Prostate gland (tissue), 2 donors: ENCODE results near the gene AKAP8L. TPM values are rescaled to one million over a fixed set of nuclear protein-coding genes. Genes with fewer than 3 reads are reported as not detected.

ENCODE experiments used
- DNase-seq: peaks from one replicate; pipeline ENCODE4 v3.0.0-alpha.2; 2019; ENCODE audit warnings: low spot score
- H3K27ac ChIP-seq, 2 donors: fragments of 200-600 bp; sonication (generic); 2 replicates each; pipeline ENCODE4 v1.5.1; 2017 to 2019
- H3K27me3 ChIP-seq: fragments of 200-600 bp; sonication (generic); replicated peaks from 2 replicates; pipeline ENCODE4 v1.5.1; 2019; ENCODE audit not compliant: insufficient read depth
- H3K36me3 ChIP-seq, 2 donors: fragments of 200-600 bp; sonication (generic); 1 replicate in 1 of 2; 2 replicates in 1 of 2; pipeline versions ENCODE4 v1.5.1 to v1.8.1; 2017 to 2019
- H3K4me1 ChIP-seq: fragments of 200-600 bp; sonication (generic); replicated peaks from 2 replicates; pipeline ENCODE4 v1.5.1; 2019
- H3K4me3 ChIP-seq, 2 donors: fragments of 200-600 bp; sonication (generic); 2 replicates each; pipeline ENCODE4 v1.5.1; 2017 to 2019
- H3K9me3 ChIP-seq: fragments of 200-600 bp; sonication (generic); 2 replicates; pipeline ENCODE4 v1.5.1; 2017
- POLR2A ChIP-seq: fragments of 450-650 bp; IDR thresholded peaks from one replicate; pipeline ENCODE4 v1.6.1; 2016; ENCODE audit warnings: antibody characterized with exemption, mild to moderate bottlenecking
- POLR2AphosphoS5 ChIP-seq: sonication (generic); formaldehyde crosslinking; IDR thresholded peaks from one replicate; pipeline ENCODE4 v1.6.1; 2017; ENCODE audit warnings: antibody characterized with exemption
- WGBS: methylation state at CpG from one replicate; pipeline ENCODE4 v1.1.5; 2018; 5-methylcytosine and 5-hydroxymethylcytosine counted together
- intact Hi-C: fragments of 100-400 bp; cut with DNase I; formaldehyde crosslinking; loops from one replicate; pipeline ENCODE4 v1.14.2; 2022
- total RNA-seq, 2 donors: library from RNA; depleted of rRNA; stranded (reverse); fragments of >200 nt; gene quantifications; one replicate each; pipeline ENCODE4 v1.1.0, GENCODE V29; 2016
- TF ChIP-seq, protein P1 (sequence below), 4 experiments: fragments of 200-600 bp in 2 of 4; fragments of 450-650 bp in 2 of 4; sonication (generic) in 2 of 4; IDR thresholded peaks; 1 replicate in 3 of 4; 2 replicates in 1 of 4; pipeline ENCODE4 v1.5.1; 2016 to 2019; ENCODE audit warnings: antibody characterized with exemption in 4 of 4, mild to moderate bottlenecking in 2 of 4, moderate library complexity in 2 of 4

The AKAP8L gene
- total RNA-seq, 2 donors from 2014 or later, result 107 to 269 TPM

DNA sequence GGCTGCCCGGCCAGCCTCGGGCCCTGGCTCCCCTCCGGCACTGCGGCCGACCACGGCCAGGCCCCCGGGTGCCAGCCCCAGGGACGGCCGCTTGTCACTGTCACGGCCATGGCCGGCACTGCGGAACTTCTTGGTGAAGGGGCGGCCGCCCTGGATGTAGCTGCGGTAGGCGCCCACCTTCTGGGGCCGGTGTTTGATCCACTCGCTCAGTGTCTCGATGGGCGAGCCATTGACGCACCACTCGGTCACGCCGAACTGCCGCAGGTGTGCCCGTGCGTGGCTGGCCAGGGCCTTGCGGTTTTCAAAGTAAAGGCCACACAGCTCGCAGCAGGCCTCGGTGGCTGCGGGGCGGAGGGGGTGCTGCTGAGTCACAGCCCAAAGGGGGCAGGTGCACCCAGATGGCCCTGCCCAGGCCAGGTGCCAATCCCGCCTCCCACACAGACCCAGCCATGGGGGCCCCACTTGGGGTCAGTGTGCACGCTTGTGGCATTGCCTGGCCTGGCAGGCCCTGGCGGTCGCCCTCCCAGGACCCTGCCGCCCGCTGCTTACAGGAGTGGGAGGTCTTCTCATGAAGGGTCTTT is 6.0 kb upstream of the AKAP8L start:
- Histone ChIP-seq H3K36me3 (peaks cover 6 to 23% of the 10 kb centered on the region in 2 donors), H3K27me3 (no peaks in the 10 kb centered on the region), H3K4me3 (no peak overlapping the region), H3K4me1 (peaks cover 18% of the 10 kb centered on the region), H3K27ac (no peak overlapping the region), H3K9me3 (no peaks in the 10 kb centered on the region)
- TF ChIP-seq POLR2AphosphoS5, result no peak
- no peak for TF ChIP-seq POLR2A
- TF ChIP-seq, protein P1, sequence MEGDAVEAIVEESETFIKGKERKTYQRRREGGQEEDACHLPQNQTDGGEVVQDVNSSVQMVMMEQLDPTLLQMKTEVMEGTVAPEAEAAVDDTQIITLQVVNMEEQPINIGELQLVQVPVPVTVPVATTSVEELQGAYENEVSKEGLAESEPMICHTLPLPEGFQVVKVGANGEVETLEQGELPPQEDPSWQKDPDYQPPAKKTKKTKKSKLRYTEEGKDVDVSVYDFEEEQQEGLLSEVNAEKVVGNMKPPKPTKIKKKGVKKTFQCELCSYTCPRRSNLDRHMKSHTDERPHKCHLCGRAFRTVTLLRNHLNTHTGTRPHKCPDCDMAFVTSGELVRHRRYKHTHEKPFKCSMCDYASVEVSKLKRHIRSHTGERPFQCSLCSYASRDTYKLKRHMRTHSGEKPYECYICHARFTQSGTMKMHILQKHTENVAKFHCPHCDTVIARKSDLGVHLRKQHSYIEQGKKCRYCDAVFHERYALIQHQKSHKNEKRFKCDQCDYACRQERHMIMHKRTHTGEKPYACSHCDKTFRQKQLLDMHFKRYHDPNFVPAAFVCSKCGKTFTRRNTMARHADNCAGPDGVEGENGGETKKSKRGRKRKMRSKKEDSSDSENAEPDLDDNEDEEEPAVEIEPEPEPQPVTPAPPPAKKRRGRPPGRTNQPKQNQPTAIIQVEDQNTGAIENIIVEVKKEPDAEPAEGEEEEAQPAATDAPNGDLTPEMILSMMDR (IDR thresholded peaks at IDR 0.05), result no peak
- no peak for DNase-seq
- 98% methylated on average over 26 of the region's 38 CpGs for WGBS
- intact Hi-C loops, result no loop called here

DNA sequence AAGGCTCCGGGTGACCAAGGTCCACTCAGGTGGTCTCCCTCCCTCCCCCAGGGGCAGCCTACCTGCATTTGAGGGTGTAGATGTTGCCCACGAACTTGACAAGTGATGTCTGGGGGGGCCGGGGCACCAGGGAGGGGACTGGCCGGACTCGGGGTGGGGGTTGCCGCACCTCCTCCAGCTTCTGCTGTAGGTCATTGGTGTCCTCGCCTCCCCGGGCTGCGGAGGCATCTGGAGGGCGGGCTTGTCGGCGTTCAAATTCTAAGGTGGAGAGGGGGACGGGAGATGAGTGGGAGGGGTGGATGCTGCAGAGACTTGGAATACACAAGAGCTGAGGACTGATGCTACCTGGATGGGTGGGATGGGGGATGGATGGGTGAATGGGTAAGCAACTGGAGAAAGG is 5.3 kb upstream of the AKAP8L start:
- no peak for TF ChIP-seq POLR2AphosphoS5
- TF ChIP-seq, protein P1 (IDR thresholded peaks at IDR 0.05), result no peak
- no peak for DNase-seq
- Histone ChIP-seq H3K36me3 (peaks cover 6 to 17% of the 10 kb centered on the region in 2 donors), H3K9me3 (no peaks in the 10 kb centered on the region), H3K27me3 (no peaks in the 10 kb centered on the region), H3K4me3 (no peak overlapping the region), H3K4me1 (peaks cover 18% of the 10 kb centered on the region), H3K27ac (peak overlapping the region in 1 of 2 donors; percentile 80)
- intact Hi-C loops, result no loop called here
- 96% methylated on average over 13 of the region's 13 CpGs for WGBS

DNA sequence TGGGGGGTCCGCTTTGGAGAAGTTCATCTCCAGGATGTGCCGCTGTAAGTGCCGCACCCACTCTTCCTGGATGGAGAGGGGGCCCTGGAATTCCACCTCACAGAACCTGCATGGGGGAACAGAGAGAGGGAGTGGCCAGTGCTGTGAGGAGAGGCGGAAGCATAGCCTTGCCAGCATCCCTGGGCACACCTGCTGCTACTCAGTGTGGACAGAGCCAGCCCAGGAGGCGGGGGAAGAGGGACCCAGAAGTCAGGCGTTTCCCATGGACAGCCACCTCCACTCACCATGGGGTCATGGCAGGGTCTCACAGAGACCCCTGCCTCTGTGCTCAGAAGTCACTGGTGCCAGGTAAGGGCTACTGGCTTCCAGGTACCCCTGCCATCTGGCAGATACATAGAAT is 4.3 kb upstream of the AKAP8L start:
- peaks cover 18% of the 10 kb centered on the region for H3K4me1 ChIP-seq
- 99% methylated on average over 5 of the region's 6 CpGs for WGBS
- no peaks in the 10 kb centered on the region for H3K27me3 ChIP-seq
- TF ChIP-seq POLR2A, result no peak
- TF ChIP-seq, protein P1 (IDR thresholded peaks at IDR 0.05), result no peak
- TF ChIP-seq POLR2AphosphoS5, result no peak
- intact Hi-C loops, result no loop called here
- peaks cover 6 to 13% of the 10 kb centered on the region in 2 donors for H3K36me3 ChIP-seq
- no peak for DNase-seq
- H3K9me3 ChIP-seq, result no peaks in the 10 kb centered on the region
- H3K27ac ChIP-seq, result peak overlapping the region in 1 of 2 donors; percentile 80
- H3K4me3 ChIP-seq, result no peak overlapping the region

DNA sequence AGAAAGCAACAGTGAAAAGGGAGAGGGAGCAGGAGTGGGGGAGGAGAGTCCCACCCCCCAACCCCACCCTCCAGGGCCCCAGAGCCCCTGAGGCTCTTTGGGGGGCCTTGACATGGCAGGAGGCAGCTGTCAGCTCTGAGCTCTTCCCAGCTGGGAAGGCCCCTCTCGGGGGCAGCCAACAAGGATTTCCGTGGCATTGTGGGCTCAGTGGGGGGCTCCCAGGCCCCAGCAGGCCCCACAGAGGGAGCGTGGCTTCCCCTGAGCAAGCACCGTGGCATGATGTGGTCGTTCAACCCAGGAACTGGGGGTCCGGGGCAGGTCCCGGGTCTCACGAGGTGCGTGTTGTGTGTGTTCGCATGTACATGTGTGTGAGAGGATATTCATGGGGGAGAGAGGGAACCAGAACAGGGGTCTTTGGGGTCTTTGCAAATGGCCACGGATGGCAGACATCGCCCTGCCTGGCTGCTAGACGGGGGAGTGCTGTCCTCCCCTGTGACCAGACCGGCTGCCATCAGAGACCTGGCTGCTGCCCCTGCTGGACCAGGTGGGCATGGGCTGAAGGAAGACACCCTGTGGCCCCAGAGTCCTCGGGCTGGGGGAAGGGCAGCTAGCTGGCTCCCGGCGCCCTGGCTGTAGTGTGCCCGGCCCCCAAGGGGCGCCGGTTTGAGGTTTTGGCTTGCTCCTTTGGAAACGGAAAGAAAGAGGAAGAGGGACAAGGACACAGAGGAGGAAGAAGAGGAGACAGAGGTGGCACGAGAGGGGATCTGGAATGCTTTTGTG is 3.7 kb upstream of the AKAP8L start:
- Histone ChIP-seq H3K27ac (peak overlapping the region; percentile 65 to 80), H3K36me3 (peaks cover 6 to 13% of the 10 kb centered on the region in 2 donors), H3K9me3 (no peaks in the 10 kb centered on the region), H3K4me3 (no peak overlapping the region), H3K27me3 (no peaks in the 10 kb centered on the region), H3K4me1 (peaks cover 18% of the 10 kb centered on the region)
- intact Hi-C loops, result no loop called here
- WGBS, result 85% methylated on average over 22 of the region's 22 CpGs
- TF ChIP-seq, protein P1 (IDR thresholded peaks at IDR 0.05), result no peak
- TF ChIP-seq POLR2A, result no peak
- no peak for TF ChIP-seq POLR2AphosphoS5
- no peak for DNase-seq
